GM12873 (cell line): Measurements from ENCODE around the gene P2RX6.

Experiments
- CTCF ChIP-seq: IDR thresholded peaks from 2 replicates; pipeline ENCODE4 v1.5.1; 2012; ENCODE audit warnings: low read depth, mild to moderate bottlenecking, moderate library complexity, low read length, control low read depth; ENCODE audit not compliant: insufficient read depth; ENCODE audit errors: missing control alignments

Gene P2RX6

GRCh38 chr22:20972933-20973577 lies 41.9 kb upstream of the P2RX6 start:
- TF ChIP-seq CTCF: no peak

GRCh38 chr22:20973634-20974286 lies 41.2 kb upstream of the P2RX6 start:
- TF ChIP-seq CTCF: no peak

- no peak for TF ChIP-seq CTCF
Measured at GRCh38 chr22:20974336-20974955, 40.5 kb upstream of the P2RX6 start.

GRCh38 chr22:20975541-20976290 lies 39.2 kb upstream of the P2RX6 start:
- TF ChIP-seq CTCF: no peak

GRCh38 chr22:20976291-20976877 lies 38.6 kb upstream of the P2RX6 start:
- TF ChIP-seq CTCF: no peak

GRCh38 chr22:20977019-20977418 lies 37.9 kb upstream of the P2RX6 start:
- TF ChIP-seq CTCF: no peak
